ENCODE data around the gene HAX1.
"Not testable (repeated sequence)": the region's sequence is repeated elsewhere in the genome, so short reads cannot be mapped to it uniquely, and the experiment has no call there.

Gene HAX1

DNA sequence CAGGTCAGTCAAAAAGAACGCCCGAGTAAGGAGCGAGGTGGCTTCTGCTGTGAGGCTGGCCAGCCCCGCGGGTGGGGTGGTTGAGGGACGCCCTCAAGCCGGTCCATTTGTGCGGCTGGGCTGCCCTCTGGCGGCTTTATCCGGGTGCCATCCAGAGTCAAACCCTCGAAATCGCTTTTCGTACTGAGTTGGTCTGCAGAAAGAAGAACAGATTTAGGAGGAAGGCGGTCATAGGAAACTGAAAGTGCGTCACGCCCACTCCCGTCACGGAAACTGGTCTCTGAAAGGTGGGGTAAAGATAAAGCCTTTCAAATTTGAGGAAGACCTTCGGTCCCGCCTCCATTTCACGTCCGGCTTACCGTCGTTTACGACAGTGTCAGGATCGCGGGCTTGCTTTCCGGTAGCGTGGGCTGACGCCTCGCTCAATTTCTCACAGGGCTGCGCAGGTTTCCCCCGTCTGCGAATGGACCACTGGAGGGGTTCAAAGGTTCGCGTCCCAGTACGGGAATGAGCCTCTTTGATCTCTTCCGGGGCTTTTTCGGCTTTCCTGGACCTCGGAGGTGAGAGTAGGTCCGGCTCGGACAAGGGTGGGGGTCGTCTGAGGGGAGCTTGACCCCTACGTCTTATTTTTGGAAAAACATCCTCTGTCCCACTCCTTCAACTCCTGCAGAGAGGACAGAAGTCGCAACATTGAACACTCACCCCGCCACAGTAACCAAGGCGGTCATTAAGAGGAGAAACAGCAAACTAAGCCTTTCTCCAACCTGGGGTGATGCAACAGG lies at the start of gene HAX1:
TSS of gene HAX1 (plus strand) at position 413 of the 782 bp plus-strand sequence. CDS start at position 508, 95 bp downstream.
- TF ChIP-seq MYC (IDR thresholded peaks at IDR 0.05; ENCODE audit: low read depth, low read length) (peak; percentile 83), POLR2A (IDR thresholded peaks at IDR 0.05; ENCODE audit: extremely low read depth, insufficient read length) (peak; percentile 72)
- TF ChIP-seq, protein P1, sequence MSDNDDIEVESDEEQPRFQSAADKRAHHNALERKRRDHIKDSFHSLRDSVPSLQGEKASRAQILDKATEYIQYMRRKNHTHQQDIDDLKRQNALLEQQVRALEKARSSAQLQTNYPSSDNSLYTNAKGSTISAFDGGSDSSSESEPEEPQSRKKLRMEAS (IDR thresholded peaks at IDR 0.05; ENCODE audit: low read depth, low read length): peak; percentile 66; the same call in 1 of the 2 replicates
- TF ChIP-seq, protein P2, sequence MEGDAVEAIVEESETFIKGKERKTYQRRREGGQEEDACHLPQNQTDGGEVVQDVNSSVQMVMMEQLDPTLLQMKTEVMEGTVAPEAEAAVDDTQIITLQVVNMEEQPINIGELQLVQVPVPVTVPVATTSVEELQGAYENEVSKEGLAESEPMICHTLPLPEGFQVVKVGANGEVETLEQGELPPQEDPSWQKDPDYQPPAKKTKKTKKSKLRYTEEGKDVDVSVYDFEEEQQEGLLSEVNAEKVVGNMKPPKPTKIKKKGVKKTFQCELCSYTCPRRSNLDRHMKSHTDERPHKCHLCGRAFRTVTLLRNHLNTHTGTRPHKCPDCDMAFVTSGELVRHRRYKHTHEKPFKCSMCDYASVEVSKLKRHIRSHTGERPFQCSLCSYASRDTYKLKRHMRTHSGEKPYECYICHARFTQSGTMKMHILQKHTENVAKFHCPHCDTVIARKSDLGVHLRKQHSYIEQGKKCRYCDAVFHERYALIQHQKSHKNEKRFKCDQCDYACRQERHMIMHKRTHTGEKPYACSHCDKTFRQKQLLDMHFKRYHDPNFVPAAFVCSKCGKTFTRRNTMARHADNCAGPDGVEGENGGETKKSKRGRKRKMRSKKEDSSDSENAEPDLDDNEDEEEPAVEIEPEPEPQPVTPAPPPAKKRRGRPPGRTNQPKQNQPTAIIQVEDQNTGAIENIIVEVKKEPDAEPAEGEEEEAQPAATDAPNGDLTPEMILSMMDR (IDR thresholded peaks at IDR 0.05; ENCODE audit: low read depth, low read length): peak; percentile 52
- peak within 1 kb of the TSS; percentile 97 for H3K4me3 ChIP-seq (ENCODE audit: low read depth, low read length)
- peak; percentile 98 for DNase-seq (ENCODE audit: low read depth)

DNA sequence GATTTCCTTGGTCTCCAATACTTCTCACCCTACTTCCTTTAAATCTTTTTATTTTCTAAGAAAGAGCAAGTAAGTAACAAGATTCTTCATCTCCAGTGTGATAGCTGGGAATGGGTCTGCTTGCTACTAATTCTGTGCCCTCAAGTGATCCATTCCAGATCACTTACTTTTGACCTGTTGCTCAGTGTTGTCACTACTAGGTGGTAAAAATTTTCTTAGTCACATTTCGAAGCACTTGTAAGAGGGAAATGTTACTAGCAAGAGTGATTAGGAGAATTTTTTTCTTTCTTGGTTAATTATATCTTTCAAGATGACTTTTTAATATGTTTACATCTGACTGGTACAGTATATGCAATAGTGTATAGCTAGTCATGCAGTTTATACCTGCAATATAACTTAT lies 49.5 kb upstream of the HAX1 start:
- TF ChIP-seq, protein P2 (IDR thresholded peaks at IDR 0.05; ENCODE audit: low read depth, low read length): no peak
- TF ChIP-seq, protein P1 (IDR thresholded peaks at IDR 0.05; ENCODE audit: low read depth, low read length): no peak
- TF ChIP-seq MYC (IDR thresholded peaks at IDR 0.05; ENCODE audit: low read depth, low read length): no peak
- TF ChIP-seq POLR2A (IDR thresholded peaks at IDR 0.05; ENCODE audit: extremely low read depth, insufficient read length): no peak
- peak overlapping the region; percentile 96 for H3K4me3 ChIP-seq (ENCODE audit: low read depth, low read length)
- no peak for DNase-seq (ENCODE audit: low read depth)

DNA sequence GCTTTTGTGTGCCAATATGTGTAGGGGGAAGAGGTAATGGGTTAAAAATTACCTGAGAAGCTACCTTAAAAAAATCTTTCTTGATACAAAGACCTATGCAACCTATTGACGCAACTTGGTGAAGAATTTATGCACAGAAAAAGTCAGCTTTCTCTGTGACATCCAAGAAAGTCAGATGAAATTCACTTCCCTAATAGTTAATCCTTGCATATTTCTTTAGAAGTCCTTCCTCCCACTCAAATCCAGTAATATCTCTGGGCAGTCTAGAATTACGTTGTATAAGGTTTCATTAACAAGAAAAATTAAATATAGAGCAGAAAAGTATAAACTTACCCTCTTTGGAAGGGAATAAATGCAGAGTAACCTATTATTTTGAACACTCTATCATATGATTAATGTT lies 48.8 kb upstream of the HAX1 start:
- TF ChIP-seq POLR2A (IDR thresholded peaks at IDR 0.05; ENCODE audit: extremely low read depth, insufficient read length) (no peak), MYC (IDR thresholded peaks at IDR 0.05; ENCODE audit: low read depth, low read length) (no peak)
- TF ChIP-seq, protein P1 (IDR thresholded peaks at IDR 0.05; ENCODE audit: low read depth, low read length): no peak
- TF ChIP-seq, protein P2 (IDR thresholded peaks at IDR 0.05; ENCODE audit: low read depth, low read length): no peak
- peak overlapping the region; percentile 96 for H3K4me3 ChIP-seq (ENCODE audit: low read depth, low read length)
- DNase-seq (ENCODE audit: low read depth): no peak

DNA sequence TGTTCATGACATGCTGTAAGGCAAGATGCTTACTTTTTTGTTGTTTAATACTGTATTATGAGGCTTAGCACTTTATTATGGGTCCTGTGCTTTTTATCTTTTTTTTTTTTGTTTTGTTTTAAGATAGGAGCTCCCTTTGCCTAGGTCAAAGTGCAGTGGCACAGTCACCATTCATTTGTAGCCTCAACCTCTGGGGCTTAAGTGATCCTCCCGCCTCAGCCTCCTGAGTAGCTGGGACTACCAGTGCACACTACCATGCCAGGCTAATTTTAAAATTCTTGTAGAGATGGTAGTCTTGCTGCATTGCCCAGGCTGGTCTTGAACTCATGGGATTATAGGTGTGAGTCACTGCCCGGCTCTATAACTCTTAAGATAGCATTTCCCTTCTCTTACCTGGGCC lies 47.1 kb upstream of the HAX1 start:
- DNase-seq (ENCODE audit: low read depth): no peak
- H3K4me3 ChIP-seq (ENCODE audit: low read depth, low read length): no peak overlapping the region
- TF ChIP-seq, protein P2 (IDR thresholded peaks at IDR 0.05; ENCODE audit: low read depth, low read length): no peak
- TF ChIP-seq MYC (IDR thresholded peaks at IDR 0.05; ENCODE audit: low read depth, low read length) (no peak), POLR2A (IDR thresholded peaks at IDR 0.05; ENCODE audit: extremely low read depth, insufficient read length) (no peak)
- TF ChIP-seq, protein P1 (IDR thresholded peaks at IDR 0.05; ENCODE audit: low read depth, low read length): no peak

DNA sequence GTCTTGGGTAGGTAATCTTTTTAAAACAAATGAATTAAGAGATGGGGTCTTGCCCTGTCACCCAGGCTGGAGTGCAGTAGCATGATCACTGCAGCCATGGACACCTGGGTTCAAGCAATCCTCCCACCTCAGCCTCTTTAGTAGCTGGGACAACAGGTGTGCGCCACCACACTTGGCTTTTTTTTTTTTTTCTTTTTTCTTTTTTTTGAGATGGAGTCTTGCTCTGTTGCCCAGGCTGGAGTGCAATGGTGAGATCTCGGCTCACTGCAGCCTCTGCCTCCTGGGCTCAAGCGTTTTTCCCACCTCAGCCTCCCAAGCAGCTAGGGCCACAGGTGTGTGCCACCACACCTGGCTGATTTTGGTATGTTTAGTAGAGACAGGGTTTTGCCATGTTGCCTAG lies 41.3 kb upstream of the HAX1 start:
- H3K4me3 ChIP-seq (ENCODE audit: low read depth, low read length); DNase-seq (ENCODE audit: low read depth): not testable (repeated sequence)

DNA sequence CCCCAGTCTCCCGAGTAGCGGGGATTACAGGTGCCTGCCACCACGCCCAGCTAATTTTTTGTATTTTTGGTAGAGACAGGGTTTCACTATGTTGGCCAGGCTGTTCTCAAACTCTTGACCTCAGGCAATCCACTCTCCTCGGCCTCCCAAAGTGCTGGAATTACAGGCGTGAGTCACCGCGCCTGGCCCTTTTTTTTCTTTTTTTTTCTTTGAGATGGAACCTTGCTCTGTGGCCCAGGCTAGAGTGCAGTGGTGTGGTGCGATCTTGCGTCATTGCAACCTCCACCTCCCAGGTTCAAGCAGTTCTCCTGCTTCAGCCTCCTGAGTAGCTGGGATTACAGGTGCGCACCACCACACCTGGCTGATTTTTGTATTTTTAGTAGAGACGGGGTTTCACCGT lies 39.3 kb upstream of the HAX1 start:
- not testable (repeated sequence) for DNase-seq (ENCODE audit: low read depth); H3K4me3 ChIP-seq (ENCODE audit: low read depth, low read length)

DNA sequence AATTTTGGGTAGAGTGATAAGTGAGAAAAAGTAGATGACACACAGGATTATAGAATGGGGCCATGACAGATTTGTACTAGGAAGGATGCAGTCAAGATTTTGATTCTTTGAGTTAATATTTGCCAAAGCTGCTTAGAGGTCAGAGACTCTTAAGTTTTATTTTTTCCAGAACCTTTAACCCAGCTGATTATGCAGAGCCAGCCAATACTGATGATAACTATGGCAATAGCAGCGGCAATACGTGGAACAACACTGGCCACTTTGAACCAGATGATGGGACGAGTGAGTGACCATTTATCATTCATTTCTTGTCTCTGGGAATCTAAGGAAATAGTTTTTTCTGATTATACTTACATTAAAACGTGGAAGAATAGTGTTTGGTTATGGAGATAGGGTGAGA lies 35.6 kb upstream of the HAX1 start:
- no peak overlapping the region for H3K4me3 ChIP-seq (ENCODE audit: low read depth, low read length)
- TF ChIP-seq MYC (IDR thresholded peaks at IDR 0.05; ENCODE audit: low read depth, low read length): no peak
- TF ChIP-seq POLR2A (IDR thresholded peaks at IDR 0.05; ENCODE audit: extremely low read depth, insufficient read length): no peak
- TF ChIP-seq, protein P1 (IDR thresholded peaks at IDR 0.05; ENCODE audit: low read depth, low read length): no peak
- TF ChIP-seq, protein P2 (IDR thresholded peaks at IDR 0.05; ENCODE audit: low read depth, low read length): no peak
- no peak for DNase-seq (ENCODE audit: low read depth)

Data from NB4 (cell line).